ENCODE measurements around the gene EAPP. TPM values are rescaled to one million over a fixed set of nuclear protein-coding genes. Genes with fewer than 3 reads are reported as not detected.
"Not testable (repeated sequence)": the region's sequence is repeated elsewhere in the genome, so short reads cannot be mapped to it uniquely, and the experiment has no call there.

The EAPP gene
- total RNA-seq, 1 experiment from 2014 or later: 37.1 TPM

- not testable (repeated sequence) for DNase-seq (ENCODE audit: low read depth)
These were observed 1.4 kb downstream of the EAPP start for GRCh38 chr14:34538096-34538495.

DNA sequence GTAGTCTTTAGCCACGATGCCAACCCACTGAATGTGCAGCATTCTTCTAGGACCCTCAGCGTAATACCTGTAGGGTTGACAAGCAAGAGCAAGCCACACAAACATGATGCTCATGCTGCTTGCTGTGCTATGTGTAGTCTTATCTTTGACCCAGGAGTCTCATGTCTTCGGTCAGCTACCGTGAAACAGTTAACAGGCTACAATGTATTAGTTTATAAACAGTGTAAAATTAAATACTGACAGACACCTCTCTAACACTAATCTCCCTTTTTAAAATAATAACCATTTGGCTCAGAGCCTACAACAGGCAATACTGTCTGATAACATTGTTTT is 1.9 kb downstream of the EAPP start:
- no peak for DNase-seq (ENCODE audit: low read depth)

DNA sequence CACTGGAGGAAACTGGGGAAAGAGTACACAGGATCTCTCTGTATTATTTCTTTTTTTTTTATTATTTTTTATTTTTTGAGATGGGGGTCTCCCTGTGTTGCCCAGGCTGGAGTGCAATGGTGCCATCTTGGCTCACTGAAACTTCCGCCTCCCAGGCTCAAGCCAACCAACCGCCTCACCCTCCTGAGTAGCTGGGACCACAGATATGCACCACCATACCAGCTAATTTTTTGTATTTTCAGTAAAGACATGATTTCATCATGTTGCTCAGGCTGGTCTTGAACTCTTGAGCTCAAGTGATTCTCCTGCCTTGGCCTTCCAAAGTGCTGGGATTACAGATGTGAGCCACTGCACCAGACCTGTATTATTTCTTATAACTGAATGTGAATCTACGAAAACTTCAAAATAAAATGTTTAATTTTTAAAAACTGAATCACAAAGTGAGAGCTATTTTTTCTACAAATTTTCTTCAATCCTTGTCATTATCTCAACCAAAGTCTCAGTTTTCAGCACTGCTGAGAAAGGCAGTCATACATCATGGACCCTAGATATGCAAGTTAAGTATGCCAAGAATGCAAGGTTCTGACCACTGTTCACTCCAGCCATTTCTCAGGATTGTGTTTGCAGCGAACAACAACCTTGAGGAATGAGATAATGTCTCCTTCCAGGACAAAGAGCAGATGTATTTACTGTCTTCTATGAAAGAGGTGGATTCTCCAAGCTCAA is 2.4 kb downstream of the EAPP start:
- no peak for DNase-seq (ENCODE audit: low read depth)

GRCh38 chr14:34527591-34527990 is 11.9 kb downstream of the EAPP start:
- DNase-seq (ENCODE audit: low read depth): no peak

- not testable (repeated sequence) for DNase-seq (ENCODE audit: low read depth)
These were observed 15.3 kb downstream of the EAPP start for GRCh38 chr14:34524216-34524615.

DNA sequence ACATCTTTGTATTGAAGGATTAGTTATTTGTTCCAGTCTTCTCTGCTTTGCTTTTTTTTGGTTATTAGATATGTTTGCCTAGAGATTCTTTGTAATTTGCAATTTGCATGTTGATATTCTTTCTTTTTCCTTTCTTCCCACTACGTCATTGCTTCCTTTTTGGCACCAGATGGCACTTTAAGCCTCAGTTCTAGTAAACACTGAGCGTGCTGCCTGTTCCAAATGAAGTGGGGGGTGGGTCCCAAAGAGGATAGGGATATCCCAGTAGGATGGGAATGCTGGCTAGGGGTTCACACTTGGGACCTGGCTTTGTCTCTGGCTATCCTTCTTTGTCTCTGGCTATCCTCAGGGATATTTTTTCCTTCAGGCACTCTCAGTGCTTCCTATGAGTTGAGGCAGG is 17.0 kb downstream of the EAPP start:
- no peak for DNase-seq (ENCODE audit: low read depth)

GRCh38 chr14:34521071-34521470 is 18.4 kb downstream of the EAPP start:
- DNase-seq (ENCODE audit: low read depth): not testable (repeated sequence)

DNA sequence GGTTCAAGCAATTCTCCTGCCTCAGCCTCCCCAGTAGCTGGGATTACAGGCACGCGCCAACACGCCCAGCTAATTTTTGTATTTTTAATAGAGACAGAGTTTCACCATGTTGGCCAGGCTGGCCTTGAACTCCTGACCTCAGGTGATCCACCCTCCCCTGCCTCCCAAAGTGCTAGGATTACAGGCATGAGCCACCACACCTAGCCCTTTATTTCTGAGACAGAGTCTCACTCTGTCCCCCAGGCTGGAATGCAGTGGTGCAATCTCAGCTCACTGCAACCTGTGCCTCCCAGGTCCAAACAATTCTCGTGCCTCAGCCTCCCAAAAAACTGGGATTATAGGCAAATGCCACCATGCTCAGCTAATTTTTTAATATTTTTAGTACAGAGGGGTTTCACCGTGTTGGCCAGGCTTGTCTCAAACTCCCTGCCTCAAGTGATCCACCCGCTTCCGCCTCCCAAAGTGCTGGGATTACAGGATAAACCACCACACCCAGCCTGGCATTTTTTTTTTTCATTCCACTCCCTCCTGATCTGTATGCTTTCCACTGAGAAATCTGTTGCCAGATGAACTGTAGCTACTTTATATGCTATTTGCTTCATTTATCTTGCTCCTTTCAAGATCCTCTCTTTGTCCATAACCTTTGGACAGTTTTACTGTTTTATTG is 19.1 kb downstream of the EAPP start:
- not testable (repeated sequence) for DNase-seq (ENCODE audit: low read depth)

- no peak for DNase-seq (ENCODE audit: low read depth)
These were observed 31.6 kb downstream of the EAPP start for GRCh38 chr14:34507884-34508283.

- DNase-seq (ENCODE audit: low read depth): no peak
These were observed 32.0 kb downstream of the EAPP start for GRCh38 chr14:34507459-34507858.

DNA sequence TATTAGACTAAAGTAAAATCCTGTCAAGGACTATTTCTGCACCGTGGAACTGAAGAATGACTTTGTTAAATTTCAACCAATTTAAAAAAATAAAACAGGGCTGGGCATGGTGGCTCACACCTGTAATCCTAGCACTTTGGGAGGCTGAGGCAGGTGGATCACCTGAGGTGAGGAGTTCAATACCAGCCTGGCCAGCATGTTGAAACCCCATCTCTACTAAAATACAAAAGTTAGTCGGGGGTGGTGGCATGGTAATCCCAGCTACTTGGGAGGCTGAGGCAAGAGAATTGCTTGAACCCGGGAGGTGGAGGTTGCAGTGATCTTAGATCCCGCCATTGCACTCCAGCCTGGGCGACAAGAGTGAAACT is 34.4 kb downstream of the EAPP start:
- DNase-seq (ENCODE audit: low read depth): not testable (repeated sequence)

- DNase-seq (ENCODE audit: low read depth): not testable (repeated sequence)
These were observed 35.5 kb downstream of the EAPP start for GRCh38 chr14:34504027-34504426.

DNA sequence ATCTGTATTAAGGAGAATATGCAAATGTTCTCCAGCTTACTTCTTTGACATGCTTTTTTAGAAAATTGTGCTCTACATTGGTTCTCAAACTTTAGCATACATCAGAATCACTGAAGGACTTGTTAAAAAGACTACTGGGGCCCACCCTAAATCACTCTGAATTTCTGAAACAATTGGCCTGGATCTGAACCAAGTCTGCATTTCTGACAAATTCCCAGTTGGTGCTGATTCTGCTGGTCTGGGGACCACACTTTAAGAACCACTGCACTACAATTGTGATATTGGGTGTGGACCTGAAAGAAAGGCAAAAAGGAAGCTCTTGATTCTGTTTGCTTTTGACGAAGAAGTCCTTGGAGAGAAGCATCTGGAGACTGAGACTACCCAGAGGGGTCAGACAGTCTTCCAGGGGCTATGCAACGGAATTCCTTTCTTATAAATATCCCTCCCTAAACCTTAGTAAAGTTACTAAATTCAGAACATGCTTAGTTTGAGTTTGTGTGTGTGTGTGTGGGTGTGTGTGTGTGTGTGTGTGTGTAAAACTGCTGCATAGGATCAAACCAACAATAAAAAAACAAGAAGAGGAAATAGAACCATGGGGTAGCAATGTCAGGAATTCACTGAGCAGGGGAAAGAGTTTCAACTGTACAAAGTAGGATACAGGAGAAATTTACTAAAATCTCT is 36.8 kb downstream of the EAPP start:
- no peak for DNase-seq (ENCODE audit: low read depth)

DNA sequence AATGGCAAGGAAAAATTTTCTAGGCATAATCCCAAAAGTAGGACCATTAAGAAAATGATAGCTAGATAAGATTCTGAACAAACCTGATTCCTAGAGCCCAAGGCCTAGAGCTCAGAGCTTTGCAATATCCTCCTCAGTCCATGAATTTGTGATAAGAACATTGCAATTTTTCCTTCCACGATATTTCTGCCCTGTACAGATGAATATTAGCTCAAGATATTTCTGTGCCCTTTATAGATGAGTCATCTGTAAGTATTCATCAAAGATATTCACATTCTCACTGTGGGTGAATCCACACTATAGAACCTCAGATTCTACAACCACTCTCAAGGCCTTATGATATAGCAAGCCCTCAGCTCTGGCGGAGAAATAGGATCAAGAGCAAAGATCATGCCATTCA is 37.5 kb downstream of the EAPP start:
- no peak for DNase-seq (ENCODE audit: low read depth)

DNA sequence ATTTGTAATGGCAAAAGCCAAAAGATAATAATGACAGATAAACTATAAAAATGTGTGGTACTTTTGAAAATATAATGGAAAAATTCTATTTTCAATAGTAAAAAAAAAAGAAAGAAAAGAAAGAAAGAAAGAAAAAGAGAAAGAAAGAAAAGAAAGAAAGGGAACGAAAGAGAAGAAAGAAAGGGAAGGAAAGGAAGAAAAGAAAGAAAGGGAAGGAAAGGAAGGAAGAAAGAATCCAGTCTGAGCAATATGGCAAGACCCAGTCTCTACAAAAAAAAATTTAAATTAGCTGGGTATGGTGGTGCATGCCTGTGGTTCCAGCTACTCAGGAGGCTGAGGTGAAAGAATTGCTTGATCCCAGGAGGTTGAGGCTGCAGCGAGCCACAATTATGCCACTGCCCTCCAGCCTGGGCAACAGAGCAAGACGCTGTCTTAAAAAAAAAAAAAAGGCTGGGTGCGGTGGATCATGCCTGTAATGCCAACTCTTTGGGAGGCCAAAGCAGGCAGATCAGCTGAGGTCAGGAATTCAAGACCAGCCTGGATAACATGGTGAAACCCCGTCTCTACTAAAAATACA is 38.4 kb downstream of the EAPP start:
- no peak for DNase-seq (ENCODE audit: low read depth)

- DNase-seq (ENCODE audit: low read depth): peak; percentile 33
These were observed 40.7 kb downstream of the EAPP start for GRCh38 chr14:34498684-34499412.

- DNase-seq (ENCODE audit: low read depth): peak; percentile 99
These were observed 42.6 kb downstream of the EAPP start for GRCh38 chr14:34496679-34497513.

DNA sequence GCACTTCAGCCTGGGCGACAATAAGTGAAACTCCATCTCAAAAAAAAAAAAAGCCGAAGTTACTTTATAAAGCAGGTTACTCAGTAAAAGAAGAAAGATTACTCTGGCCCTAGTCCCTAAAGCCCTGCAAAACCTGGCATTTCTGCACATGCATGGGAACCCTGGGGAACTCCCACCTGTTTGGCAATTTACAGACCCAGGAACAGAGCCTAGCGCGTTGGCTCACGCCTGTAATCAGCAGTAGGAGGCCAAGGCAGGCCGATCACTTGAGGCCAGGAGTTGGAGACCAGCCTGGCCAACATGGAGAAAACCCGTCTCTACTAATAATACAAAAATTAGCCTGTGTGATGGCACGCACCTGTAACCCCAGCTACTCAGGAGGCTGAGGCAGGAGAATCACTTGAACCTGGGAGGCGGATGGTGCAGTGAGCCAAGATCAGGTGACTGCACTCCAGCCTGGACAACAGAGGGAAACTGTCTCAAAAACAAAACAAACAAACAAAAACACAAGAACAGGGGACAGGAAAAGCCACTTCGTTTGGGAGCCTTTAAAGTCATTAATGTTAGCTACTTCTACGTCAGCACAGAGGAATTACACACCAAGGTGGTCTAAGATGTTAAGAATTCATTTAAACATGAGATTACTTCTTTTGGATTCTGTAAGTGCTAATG is 43.4 kb downstream of the EAPP start:
- no peak for DNase-seq (ENCODE audit: low read depth)

DNA sequence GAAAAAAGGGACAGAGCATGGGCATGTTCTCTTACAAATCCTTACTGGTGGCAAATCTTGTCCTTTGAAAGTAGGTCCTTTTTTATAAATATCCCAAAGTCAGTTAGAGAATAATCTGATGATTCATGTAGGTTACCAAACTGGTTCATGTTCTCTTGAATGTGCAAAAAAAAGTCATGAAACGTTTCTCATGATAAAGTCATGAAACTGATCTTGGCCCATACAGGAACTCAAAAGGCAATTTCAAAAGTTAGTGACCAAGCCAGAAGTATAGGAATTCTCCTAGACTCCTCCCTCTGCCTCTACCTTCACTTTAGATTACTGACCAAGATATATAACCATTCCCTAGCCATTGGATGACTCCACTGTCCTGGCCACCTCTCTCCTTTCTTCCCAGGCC is 50.2 kb downstream of the EAPP start:
- peak; percentile 25 for DNase-seq (ENCODE audit: low read depth)

DNA sequence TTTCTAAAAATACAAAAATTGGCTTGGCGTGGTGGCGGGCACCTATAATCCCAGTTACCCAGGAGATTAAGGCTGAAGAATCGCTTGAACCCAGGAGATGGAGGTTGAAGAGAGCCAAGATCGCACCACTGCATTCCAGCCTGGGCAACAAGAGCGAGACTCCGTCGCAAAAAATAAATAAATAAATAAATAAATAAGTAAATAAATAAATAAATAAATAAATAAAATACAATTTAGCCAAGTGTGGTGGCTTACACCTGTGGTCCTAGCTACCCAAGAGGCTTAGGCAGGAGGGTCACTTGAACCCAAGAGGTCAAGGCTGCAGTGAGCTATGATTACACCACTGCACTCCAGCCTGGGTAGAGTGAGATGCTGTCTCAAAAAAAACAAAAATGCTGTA is 51.0 kb downstream of the EAPP start:
- DNase-seq (ENCODE audit: low read depth): no peak

Measured in LHCN-M2 (cell line).